Measurements from ENCODE around the gene ZBTB20.

GRCh38 chr3:115186351-115187148, 39.5 kb upstream of the ZBTB20 start:
- TF ChIP-seq CTCF (conservative IDR thresholded peaks at IDR 0.05 in 1 of 2, IDR thresholded peaks at IDR 0.05 in 1 of 2; ENCODE audit: low read depth in 1 of 2, low read length in 2 of 2): no peak
- TF ChIP-seq EZH2 (IDR thresholded peaks at IDR 0.05; ENCODE audit: low read length, missing control alignments): no peak
